ENCODE measurements around the gene LRPAP1. TPM values are rescaled to one million over a fixed set of nuclear protein-coding genes. Genes with fewer than 3 reads are reported as not detected.
"Not testable (repeated sequence)": the region's sequence is repeated elsewhere in the genome, so short reads cannot be mapped to it uniquely, and the experiment has no call there.

LRPAP1 gene
- total RNA-seq, 1 donor: 52.0 TPM

DNA sequence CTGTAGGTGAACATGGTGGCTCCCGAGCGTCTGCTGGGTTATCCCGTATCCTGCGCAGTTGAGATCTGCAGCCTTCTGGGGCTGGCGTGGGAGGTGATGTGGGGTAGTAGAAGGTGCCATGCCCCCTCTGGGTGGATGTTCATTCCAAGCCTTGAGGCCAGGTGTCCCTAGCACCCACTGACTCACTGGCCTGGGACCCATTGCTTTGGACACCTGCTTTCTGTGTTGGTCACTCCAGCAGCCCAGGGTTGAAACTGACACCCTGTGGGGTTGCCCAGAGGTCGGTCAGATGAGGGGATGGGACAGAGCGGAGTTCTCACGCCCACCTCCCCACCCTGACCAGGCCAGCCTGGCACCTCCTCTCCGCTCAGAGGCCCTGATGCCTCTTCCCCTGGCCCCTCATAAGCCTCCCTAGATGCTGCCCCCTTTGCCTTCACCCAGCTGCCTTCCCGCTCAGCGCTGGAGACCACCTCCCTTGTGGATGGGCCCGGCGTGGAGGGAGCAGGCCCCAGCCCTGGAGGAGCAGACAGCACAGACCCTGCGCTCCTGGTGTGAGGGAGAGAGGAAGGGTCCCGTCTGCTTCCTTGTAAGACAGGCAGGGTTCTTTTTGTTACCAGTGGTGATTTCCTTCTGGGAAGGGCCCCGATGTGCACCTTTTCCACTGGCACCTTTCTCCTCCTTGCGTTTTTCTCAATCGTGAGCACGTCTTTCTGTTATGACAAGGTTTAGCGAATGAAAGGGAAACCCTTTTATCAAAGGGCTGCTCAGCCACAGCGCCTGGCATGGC lies 67.1 kb downstream of the LRPAP1 start:
- DNase-seq (ENCODE audit: low read depth in 2 of 3, low spot score in 2 of 3): no peak

DNA sequence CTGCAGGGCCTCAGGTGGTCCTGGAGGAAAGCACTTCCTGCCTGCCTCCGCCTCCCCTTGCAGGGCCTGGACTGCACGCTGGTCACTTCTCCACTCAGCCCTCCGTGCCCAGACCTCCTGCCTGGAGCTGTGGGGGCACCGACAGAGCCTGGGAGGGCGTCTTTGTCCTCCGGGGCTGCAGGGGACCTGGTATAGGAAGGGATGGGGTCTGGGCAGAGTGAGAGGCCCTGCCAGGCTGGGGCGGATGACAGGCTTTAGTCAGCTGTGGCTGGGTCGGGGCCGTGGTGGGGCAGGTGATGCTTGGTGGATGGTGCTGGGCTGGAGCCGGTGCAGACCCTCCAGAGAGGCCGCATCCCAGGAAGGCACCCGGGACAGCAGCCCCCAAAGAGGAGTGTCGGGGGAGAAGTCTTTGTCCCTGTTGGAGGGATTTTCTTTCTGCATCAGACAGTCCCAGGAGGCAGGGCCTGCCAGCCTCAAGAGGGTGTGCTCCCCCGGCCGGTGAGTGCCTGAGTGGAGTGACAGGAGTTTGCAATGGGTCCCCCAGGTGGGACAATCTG lies 67.8 kb downstream of the LRPAP1 start:
- DNase-seq (ENCODE audit: low read depth in 2 of 3, low spot score in 2 of 3): no peak

DNA sequence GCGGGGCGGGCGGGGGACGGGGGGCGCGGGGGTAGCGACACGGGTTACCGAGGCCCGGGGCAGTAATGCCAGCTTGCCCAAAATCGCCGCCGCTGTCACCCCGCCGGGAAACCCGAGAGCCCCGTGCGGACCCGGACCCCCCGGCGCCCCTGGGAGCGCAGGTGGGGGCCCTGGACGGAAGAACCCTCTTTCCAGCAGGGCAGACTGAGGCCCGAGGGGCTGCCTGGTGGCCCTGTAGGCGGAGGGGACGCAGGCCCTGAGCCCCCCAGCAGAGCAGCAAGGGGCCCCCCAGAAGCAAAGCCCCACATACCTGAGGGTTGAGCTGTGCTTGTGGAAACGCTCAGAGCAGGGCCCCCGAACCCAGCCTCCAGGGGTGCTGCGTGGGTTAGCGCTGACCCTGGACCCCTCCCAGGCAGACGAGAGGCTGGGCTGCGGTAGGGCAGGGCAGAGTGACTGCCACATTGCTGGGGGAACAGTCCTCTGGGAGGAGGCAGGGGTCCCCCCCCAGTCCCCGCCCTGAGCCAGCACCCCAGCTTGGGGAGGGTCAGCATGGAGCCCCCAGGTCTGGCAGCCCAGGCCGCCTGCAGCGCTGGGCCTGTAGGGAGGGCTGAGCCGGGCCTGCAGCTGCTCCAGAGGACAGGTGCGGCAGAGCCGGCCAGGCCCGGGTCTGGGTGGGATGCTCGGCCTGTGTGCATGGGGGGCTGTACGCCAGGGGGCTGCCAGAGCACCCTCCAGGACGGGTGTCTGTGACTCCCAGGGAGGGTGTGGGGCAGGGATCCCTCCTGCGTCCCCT lies 68.5 kb downstream of the LRPAP1 start:
- no peak for DNase-seq (ENCODE audit: low read depth in 2 of 3, low spot score in 2 of 3)

DNA sequence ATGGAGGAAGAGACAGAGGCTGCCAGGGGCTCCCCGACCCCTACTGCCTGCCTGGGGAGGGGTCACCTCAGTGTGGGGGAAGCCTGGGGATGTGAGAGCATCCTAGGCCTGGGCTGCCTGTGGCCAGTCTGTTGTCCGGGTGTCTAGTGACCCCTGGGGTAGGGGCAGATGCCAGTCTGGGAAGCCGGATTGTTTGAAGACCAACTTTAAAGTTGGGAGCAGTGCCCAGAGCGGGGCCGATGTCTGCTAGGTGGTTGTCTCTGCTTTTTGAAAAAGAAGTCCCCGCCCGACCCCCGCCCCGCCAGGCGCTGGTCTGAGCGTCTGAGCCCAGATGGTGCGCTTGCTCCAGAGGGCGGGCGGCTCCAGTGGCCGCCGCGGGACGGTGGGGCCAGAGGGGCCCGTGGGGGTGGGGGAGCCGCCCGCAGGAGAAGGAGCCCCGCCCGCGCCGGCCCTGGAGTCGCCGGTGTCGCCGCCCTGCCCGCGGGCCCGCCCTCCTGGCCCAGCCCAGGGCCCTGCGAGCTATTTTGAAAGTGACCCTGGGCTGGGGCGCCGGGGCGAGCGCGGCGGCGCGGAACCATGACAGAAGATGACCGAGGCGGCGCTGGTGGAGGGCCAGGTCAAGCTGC lies 69.3 kb downstream of the LRPAP1 start, which contains the start of gene DOK7:
Gene DOK7 (plus strand): TSS at position 517 of the 626 bp plus-strand sequence. CDS start 70 bp downstream, at position 587.
- no peak for DNase-seq (ENCODE audit: low read depth in 2 of 3, low spot score in 2 of 3)

DNA sequence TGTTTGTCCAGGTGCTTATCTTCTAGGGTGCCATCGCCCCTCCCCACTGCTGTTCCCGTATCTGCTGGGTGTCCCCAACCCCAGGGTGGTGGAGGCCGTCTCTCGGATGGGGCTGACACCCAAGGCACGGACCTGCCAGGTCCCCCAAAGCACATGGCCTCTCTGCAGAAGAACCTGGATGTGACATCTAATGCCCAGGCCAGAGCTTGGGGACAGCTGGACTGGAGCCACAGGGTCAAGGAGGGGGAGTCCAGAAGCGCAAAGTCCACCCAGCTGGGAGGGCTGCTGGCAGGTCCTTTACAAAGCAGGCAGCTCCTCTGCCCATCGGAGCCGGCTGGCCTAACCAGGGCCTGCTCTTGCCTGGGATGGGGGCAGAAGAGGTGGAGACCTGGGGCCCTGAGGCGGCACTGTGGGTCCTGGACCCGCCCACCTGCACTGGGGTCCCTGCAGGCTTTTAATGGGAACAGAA lies 69.9 kb downstream of the LRPAP1 start:
- no peak for DNase-seq (ENCODE audit: low read depth in 2 of 3, low spot score in 2 of 3)

DNA sequence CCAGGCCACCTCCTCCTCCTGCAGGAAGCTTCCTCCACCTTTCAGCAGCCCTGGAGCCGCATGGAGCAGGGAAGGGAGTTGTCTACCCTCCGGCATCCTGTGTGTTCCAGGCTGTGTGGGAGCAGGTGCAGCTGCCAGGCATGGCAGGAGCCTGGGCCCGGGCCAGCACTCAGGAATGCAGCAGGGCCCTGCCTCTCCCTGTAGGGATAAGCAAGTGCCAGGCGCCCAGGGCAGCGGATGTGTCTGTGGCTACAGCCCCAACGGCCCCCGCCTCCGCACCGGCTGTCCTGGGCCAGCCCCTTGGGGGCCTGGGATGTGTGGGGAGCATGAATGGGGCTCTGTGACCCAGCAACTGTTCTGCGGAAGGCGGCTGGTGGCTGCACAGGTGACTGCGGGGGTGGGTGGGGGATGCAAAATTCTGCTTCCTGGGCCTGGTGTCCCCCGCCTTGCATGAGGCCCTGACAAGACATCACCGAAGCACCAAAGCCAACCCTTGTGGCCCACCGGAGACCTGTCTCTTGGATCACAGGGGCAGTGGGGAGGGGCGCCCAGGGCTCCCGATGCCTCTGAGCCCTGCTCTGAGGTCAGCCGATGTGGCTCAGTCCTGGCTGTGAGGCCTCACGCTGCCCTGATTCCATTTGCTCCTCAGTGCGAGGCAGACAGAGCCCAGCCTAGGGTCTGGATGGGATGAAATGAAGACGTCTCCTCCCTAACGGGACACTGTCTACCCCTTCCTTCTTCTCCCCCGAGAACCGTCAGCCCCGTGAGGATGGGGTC lies 70.5 kb downstream of the LRPAP1 start:
- no peak for DNase-seq (ENCODE audit: low read depth in 2 of 3, low spot score in 2 of 3)

DNA sequence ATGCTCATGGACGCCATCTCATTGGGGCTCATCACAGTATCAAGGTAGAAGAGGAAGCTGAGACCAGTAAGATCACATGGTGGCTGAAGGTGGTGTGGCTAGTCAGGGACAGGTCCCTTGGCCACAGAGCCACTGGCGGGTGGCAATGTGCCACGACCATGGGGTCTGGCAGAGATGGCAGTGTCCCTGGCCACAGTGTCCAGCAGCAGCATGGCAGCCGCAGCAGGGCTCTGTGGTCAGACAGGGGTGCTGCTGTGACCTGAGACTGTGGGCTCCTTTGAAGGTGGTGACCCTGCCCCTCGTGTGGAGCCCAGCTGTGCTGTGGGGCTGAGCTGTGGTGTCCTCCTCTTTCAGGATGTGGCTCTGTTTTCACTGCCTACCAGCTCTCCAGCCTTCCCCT lies 71.3 kb downstream of the LRPAP1 start:
- no peak for DNase-seq (ENCODE audit: low read depth in 2 of 3, low spot score in 2 of 3)

DNA sequence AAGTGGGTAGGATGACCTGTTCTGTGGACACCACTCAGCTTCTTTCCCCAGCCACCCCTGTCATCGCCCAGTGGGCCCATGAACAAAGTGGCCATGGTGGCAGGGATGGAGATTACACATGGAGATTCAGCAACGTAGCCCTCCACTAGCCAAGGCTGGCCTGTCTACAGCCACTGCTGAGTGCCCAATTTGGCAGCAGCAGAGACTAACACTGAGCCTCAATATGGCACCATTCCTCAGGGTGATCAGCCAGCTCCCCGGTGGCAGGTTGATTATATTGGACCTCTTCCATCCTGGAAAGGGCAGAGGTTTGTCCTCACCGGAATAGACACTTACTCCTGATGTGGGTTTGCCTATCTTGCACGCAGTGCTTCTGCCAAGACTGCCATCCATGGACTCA lies 73.1 kb downstream of the LRPAP1 start:
- not testable (repeated sequence) for DNase-seq (ENCODE audit: low read depth in 2 of 3, low spot score in 2 of 3)

DNA sequence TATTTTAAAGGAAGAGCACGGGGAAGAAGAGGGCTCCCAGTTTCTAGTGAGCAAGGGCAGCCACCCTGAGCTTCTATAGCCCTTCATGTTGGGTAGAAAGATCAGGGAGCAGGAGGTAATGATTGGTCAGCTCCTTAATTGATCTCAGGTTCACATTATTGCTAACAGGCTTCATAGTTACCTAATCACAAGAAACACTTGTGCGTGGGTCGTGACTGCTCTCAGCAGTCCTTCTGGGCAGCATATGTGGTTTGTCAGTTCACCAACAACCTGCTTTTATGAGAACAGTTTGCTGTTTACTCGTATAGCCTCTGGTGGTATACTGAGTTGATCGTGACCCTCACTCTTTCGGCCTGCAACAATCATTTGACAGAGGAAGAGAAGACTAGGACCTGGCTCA lies 73.9 kb downstream of the LRPAP1 start:
- DNase-seq (ENCODE audit: low read depth in 2 of 3, low spot score in 2 of 3): no peak

DNA sequence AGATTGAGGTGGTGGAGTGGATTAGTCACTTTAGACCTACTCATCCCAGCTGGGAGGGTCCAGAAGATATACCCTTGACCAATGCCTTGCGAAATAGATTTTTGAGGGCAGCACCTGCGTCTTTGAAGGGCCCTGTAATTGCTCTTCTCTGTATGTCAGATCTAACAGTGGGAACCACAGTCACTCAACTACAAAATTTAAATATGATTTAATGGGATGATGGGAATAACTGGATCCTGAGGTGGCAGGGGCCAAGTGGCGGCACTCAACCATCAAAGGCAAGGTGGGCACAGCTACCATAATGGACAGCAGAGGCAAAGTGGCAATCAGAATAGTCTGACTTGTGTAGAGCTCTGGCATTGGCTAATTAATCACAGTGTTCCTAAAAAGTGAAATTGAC lies 76.6 kb downstream of the LRPAP1 start:
- DNase-seq (ENCODE audit: low read depth in 2 of 3, low spot score in 2 of 3): not testable (repeated sequence)

Other genes with a start within 250 kb of the LRPAP1 start
- 26.4 TPM for gene RGS12, start 239.4 kb downstream of the LRPAP1 start, total RNA-seq
- under 0.01 TPM for gene HGFAC, start 90.5 kb downstream of the LRPAP1 start, total RNA-seq
- gene DOK7, start 69.1 kb downstream of the LRPAP1 start, total RNA-seq: under 0.01 TPM
- 0.54 TPM for gene ADRA2C, start 234.0 kb upstream of the LRPAP1 start, total RNA-seq

All from hematopoietic multipotent progenitor cell (in vitro differentiated cells).